MM.1S (cell line): ENCODE data around the gene APOBEC3A.

Experiments used
- CTCF ChIP-seq: fragments of 300-600 bp; sonication (generic); IDR thresholded peaks from 2 replicates; pipeline ENCODE4 v1.5.1; 2016; ENCODE audit warnings: antibody characterized with exemption, low read length, mixed read lengths
- EZH2phosphoT487 ChIP-seq: fragments of 300-600 bp; sonication (generic); IDR thresholded peaks from 2 replicates; pipeline ENCODE4 v1.6.1; 2018; ENCODE audit warnings: antibody characterized with exemption, low read length

- TF ChIP-seq CTCF (no peak), EZH2phosphoT487 (no peak)
These were observed 31.8 kb upstream of the APOBEC3A start for GRCh38 chr22:38925571-38926041.
